Hematopoietic multipotent progenitor cell treated with erythropoietin and hydrocortisone succinate and interleukin-3 and kit ligand, for 4 days (in vitro differentiated cells): Measurements from ENCODE around the gene SUPT5H.
A peak's percentile ranks its signal among the peaks of the same experiment; 100 is the strongest.

Experiments
- DNase-seq: peaks from one replicate; pipeline ENCODE4 v3.0.0-alpha.2; 2015

SUPT5H gene

DNA sequence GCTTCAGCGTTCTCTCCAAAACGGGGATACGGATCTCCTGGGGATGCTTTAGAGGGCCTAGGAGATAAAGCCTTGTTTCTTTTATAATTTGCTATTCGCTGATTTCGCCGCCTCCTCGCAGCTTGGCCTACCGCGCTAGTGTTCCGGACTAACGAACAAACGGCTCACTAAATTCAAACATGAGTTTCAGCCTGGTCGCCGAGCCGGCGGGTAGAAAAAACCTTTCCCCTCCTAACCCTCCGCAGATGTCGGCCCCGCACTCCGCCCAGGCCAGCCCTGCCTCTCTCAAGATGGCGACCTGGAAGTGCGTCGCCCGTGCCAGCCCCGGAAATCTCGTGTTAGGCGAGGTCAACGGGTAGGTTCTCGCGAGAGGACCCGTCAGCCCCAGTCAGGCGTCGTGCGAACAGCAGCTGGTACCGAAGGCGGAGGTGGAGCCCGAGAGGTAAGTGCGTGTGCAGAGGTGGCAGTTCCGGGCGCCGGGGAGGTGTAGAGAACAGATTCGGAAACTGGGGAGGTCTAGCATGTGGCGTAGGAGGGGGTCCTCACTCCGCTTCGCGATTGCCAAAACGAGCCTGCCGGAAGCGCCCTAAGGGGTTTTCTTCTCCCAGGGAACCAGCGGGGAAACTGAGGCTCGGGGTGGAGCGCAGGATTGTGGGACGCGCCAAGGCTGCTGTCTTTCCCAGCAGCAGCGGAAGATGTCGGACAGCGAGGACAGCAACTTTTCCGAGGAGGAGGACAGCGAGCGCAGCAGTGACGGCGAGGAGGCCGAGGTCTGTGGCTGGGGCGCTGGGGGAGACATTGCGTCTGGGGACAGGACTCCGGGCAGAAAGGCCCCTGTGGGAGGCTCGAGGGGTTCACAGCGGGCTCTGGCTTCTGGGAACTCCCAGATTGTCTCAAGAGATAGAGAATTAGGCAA, at the start of gene SUPT5H:
SUPT5H (plus strand) TSS at position 387 of the 916 bp plus-strand sequence; CDS start at position 696, 309 bp downstream.
- DNase-seq: peak; percentile 99

- peak; percentile 95 for DNase-seq
These were observed 47.8 kb upstream of the SUPT5H start for GRCh38 chr19:39397360-39398296.

DNA sequence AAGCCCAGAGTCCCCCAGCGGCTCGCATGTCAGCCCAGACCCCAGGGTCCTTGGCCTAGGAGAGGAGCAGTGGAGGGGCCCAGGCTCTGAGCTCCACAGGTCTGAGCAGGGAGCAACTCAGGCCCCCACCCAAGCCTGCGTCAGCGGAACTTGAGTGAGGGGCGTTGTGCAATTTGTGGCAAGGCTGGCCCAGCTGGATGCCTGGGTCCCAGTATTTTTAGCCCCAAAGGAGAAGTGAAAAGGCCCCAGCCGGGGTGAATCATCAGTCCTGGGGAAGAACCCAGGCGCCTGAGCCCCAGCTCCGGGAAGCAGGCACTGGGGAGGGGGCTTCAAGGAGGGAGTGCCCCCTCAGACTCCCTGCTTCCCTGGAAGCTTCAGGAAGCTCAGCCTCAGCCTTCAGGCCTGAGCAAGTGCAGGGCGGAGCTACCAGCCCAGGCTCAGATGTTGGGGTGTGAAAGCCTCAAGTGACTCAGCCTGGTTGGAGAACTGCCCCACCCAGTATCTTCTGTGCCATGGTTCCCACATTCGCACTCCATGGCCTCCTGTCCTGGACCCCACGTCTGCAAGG, 47.0 kb upstream of the SUPT5H start:
- peak; percentile 83 for DNase-seq

DNA sequence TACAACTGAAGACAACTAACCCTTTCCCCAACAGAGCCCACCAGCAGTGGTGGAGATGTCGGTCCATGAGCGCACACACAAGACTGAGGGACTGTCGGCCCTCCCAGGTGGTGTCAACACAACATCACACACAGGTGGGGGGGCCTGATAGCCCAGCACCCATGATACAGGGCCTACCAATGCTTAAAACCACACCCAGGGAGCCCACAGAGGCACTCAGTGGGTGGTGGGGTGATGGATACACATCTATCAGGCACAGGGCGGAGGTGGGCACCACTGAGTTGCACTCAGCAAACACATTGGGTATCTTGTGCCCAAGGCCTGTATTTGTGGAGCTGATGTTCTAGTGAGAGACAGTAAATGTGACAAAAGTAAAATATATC, 45.7 kb upstream of the SUPT5H start:
- no peak for DNase-seq

GRCh38 chr19:39400061-39400460, 45.3 kb upstream of the SUPT5H start:
- no peak for DNase-seq

DNA sequence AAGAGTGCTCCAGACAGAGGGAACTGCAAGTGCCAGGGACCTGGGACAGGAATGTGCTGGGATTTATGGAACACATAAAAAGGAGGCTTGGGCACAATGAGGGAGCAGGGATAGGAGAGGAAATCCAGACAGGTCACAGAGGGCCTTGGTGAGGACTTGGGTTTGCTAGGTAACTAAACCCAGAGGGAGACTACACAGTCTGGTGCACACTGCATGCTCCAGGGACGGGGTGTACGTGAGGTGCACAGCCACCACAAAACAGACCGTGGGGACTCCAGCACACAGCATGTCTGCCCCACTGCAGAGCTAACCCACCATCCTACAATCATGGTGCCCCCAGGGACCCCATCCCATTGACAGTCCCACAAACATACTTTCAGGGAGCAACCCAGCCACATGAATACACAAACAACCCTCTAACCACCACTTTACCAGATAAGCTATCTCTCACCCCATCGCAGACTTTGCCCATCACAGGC, 44.3 kb upstream of the SUPT5H start:
- no peak for DNase-seq

DNA sequence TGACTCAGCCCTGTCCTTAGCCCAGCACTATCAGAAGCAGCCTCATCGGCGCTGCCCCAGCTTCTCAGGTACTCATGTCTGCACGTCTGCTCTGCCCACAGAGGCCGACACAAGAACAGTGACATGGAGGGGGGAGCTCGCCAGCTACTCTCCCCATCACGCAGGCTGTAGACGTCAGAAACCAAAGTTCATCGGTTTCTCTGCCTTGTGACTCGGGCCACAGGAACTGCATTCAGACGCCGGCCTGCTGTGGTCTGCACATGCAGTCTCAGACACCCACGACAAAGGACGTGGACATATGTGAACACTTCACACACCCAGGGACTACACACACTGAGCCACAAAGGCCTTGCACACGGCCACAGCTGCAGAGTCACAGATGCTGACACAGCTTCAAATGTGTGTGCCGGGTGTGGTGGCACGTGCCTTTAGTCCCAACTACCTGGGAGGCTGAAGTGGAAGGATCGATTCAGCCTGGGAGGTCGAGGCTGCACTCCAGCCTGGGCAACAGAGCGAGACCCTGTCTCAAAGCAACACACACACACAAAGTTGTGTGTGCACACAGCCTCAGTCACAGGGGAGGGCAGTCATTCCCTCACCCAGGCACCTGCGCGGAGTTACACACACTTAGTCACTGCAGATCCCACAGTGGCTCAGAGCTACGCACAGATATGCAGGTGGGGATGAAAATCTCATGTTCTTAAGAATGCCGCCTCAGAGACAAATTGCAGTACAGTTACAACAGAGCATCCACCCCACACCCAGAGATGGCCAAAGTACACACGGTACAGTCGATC, 43.6 kb upstream of the SUPT5H start:
- peak; percentile 90 for DNase-seq

DNA sequence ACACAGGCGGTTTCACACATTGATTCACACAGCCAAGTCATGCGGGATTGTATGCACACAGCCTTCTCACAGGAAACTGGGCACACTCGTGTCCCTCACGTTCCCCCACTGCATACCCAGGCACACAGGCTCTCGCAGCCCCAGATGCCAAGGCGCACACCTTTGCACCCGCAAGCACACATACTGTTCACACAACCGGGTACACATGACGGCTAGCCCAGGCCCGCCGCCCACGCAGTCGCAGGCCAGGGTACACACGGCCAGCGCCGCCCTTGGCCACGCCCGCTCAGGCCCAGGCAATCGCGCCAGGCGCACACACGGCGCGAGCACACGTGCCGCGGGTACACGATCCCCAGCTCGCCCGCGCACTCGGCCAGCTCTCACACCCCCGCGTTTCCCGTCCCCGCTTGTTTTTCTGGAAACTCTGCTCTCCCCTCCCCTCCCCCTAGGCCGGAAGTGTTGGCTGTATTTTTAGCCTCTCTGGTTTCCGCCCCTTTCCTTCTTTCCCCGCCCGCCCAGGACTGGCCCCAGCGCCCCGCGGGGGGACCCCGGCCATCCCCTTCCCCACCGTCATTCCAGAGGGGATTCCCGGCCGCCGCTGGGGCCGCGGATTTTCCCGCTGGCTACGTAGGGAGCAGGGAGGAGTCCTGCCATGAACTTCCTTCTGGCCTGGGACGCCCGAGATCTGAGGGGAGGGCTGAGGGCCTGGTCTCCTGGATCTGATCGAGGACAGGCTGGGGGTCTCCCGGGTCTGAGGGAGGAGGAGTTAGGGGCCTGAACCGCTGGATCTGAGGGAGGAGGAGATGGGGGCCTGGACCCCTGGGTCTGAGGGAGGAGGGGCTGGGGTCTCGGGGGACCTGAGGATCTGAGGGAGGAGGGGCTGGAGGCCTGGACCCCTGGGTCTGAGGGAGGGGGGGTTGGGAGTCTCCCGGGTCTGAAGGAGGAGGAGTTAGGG, 42.8 kb upstream of the SUPT5H start:
- DNase-seq: peak; percentile 94

DNA sequence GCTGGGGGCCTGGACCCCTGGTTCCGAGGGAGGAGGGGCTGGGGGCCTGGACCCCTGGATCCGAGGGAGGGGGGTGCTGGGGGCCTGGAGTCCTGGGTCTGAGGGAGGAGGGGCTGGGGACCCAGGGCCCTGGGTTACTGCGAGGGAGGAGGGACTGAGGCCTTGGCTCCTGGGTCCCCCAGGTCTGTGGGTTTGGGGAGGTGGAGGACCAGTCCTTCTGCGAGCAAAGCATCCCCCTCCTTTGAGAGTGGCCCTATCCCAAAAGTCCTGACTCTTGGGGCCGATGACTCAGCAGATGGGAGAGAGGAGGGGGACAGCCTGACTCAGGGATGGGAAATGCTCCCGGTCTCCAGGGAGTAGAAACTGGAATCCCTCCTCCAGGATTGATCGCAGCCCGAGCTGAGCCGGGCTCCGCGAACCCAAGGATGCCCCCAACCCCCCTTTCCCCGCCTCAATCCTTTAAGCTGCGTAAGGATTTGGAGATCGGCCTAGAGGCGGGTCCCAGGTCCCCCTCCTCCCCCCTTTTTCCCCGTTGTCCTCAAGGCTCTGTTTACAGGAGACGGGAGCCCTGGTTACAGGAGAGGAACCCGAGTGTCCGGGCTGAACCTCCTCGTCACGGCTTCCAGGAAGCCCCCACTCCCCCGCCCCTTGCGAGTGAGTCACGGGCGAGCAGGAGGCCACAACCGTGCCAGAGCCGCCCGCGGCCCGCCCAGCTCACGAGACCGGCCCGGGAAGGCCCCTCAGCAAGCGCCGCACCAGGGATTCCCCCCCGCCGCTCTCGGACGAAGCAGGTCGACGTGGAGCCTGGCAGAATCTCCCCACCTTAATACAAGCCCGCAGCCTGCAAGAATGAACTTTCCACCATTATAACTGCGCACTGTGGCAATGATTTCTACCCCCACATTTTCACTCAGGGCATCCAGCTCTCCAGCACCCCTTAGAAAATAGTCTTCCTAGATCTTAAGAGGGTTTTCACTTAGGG, 41.8 kb upstream of the SUPT5H start:
- peak; percentile 94 for DNase-seq

- no peak for DNase-seq
These were observed 40.0 kb upstream of the SUPT5H start for GRCh38 chr19:39405261-39405957.

DNA sequence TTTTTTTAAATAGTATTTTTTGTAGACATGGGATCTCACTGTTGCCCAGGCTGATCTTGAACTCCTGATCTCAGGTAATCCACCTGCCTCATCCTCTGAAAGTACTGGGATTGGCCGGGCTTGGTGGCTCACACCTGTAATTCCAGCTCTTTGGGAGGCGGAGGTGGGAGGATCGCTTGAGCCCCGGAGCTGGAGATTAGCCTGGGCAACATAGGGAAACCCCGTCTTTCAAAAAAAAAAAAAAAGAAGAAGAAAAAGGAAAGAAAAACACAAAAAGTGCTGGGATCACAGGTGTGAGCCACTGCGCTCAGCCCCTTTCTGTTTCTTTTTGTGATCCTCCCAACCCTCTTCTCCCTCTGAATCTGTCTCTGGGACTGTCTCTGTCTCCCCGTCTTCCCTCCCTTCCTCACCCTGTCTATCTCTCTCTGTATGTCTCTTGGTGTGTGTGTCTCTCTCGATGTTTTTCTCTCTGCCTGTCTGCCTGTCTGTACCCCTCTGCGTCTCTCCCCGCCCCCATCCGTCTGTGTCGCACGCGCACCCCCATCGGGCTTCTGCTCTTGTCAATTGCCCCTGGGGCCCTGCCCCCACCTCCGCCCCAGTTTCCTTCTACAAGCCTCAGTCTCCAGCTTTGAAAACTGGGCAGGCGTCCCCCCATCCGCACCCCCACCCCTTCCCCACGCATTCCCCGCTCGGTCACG, 39.3 kb upstream of the SUPT5H start:
- peak; percentile 89 for DNase-seq

DNA sequence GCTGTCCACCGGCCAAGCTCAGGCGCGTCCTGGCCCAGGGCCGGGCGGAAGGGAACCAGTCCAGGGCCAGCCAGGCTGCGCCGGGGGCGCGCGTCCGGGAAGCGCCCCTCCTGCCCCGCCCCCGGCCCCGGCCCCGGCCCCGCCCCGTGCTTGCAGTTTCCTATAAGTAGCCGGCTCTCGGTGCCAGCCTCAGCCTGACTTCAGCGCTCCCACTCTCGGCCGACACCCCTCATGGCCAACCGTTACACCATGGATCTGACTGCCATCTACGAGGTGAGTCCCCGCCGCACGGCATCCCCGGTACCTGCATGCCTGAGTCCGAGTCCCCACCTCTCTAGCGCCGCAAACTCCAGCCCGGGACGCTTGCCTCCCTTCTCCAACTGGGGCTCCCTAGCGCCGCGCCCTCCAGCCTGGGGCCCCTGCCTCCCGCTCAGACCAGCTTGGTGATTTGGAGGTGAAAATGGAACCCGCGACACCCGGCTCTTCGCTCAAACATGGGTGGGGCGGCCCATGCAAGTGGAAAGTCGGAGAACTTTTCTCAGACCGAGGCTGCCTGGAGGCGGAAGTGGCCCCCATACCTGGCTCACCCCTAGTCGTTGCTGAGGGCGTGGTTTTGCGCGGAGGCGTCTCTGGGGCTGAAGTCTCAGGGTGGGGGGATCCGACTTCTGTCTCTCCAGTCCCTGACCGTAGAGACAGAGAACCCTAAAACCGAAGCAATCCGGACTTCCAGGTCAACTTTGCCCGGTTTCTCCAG, 38.5 kb upstream of the SUPT5H start, which contains the start of gene ZFP36:
ZFP36 (plus strand) TSS at position 192 of the 754 bp plus-strand sequence; CDS start at position 250, 58 bp downstream.
- peak; percentile 92 for DNase-seq

DNA sequence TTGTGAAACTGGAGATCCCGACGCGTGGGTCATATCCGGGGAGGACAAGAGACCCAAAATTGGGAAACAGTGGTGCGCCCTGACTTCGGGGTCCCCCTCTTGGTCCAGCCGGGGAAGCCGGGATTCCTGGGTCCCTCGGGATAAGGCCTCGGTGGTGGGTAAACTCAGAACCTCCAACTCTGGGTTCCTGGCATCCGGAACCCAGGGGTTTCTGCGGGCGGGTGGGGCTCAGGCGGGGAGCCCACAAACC, 38.0 kb upstream of the SUPT5H start:
- no peak for DNase-seq

GRCh38 chr19:39407660-39408391, 37.6 kb upstream of the SUPT5H start:
- peak; percentile 77 for DNase-seq

GRCh38 chr19:39408392-39409207, 36.8 kb upstream of the SUPT5H start:
- DNase-seq: no peak
